HEK293T (cell line): ENCODE results near the gene GULP1.

ENCODE experiments used
- CTCF ChIA-PET: fragments of 350-600 bp; formaldehyde crosslinking; extraction: SDS; loops from one replicate; lab custom pipeline; 2021; ENCODE audit warnings: antibody characterized with exemption, inconsistent platforms; lab: Yijun Ruan, JAX
- POLR2A ChIA-PET: fragments of 350-600 bp; formaldehyde crosslinking; extraction: SDS; loops from one replicate; lab custom pipeline; 2020; ENCODE audit warnings: antibody characterized with exemption, inconsistent platforms; lab: Yijun Ruan, JAX
- DNase-seq: peaks from one replicate; pipeline ENCODE4 v3.0.0; 2012; ENCODE audit warnings: mixed read lengths; ENCODE audit errors: extremely low spot score
- ARNT ChIP-seq: fragments of 450-650 bp; IDR thresholded peaks from 2 replicates; pipeline ENCODE4 v1.6.1; 2017; ENCODE audit warnings: mild to moderate bottlenecking
- BHLHE40 ChIP-seq: fragments of 450-650 bp; IDR thresholded peaks from 2 replicates; pipeline ENCODE4 v1.6.1; 2016; ENCODE audit warnings: mild to moderate bottlenecking, moderate library complexity, borderline replicate concordance
- CTBP1 ChIP-seq: fragments of 450-650 bp; IDR thresholded peaks from 2 replicates; pipeline ENCODE4 v1.6.1; 2016; ENCODE audit warnings: borderline replicate concordance
- ELF4 ChIP-seq: fragments of 450-650 bp; IDR thresholded peaks from 2 replicates; pipeline ENCODE4 v1.6.1; 2017; ENCODE audit warnings: antibody characterized with exemption
- FOXA1 ChIP-seq: fragments of 450-650 bp; IDR thresholded peaks from 2 replicates; pipeline ENCODE4 v1.6.1; 2016; ENCODE audit warnings: mild to moderate bottlenecking
- FOXK2 ChIP-seq: fragments of 450-650 bp; IDR thresholded peaks from 2 replicates; pipeline ENCODE4 v1.6.1; 2016; ENCODE audit warnings: mild to moderate bottlenecking
- FOXM1 ChIP-seq: fragments of 450-650 bp; IDR thresholded peaks from 2 replicates; pipeline ENCODE4 v1.6.1; 2017; ENCODE audit warnings: mild to moderate bottlenecking, borderline replicate concordance
- HDGF ChIP-seq: fragments of 450-650 bp; IDR thresholded peaks from 2 replicates; pipeline ENCODE4 v1.6.1; 2017; ENCODE audit warnings: antibody characterized with exemption, borderline replicate concordance
- L3MBTL2 ChIP-seq: fragments of 450-650 bp; conservative IDR thresholded peaks from 2 replicates; pipeline ENCODE4 v1.6.1; 2016; ENCODE audit warnings: mild to moderate bottlenecking
- LEF1 ChIP-seq: fragments of 450-650 bp; IDR thresholded peaks from 2 replicates; pipeline ENCODE4 v1.6.1; 2017; ENCODE audit warnings: mild to moderate bottlenecking, borderline replicate concordance
- NFRKB ChIP-seq: fragments of 450-650 bp; IDR thresholded peaks from 2 replicates; pipeline ENCODE4 v1.6.1; 2016; ENCODE audit warnings: mild to moderate bottlenecking, moderate library complexity
- SP1 ChIP-seq: fragments of 450-650 bp; IDR thresholded peaks from 2 replicates; pipeline ENCODE4 v1.6.1; 2017
- SUZ12 ChIP-seq: fragments of 450-650 bp; IDR thresholded peaks from 2 replicates; pipeline ENCODE4 v1.6.1; 2016; ENCODE audit warnings: mild to moderate bottlenecking
- TARDBP ChIP-seq: fragments of 450-650 bp; IDR thresholded peaks from 2 replicates; pipeline ENCODE4 v1.6.1; 2016
- ZNF384 ChIP-seq: fragments of 450-650 bp; IDR thresholded peaks from 2 replicates; pipeline ENCODE4 v1.6.1; 2016
- TF ChIP-seq, protein P1 (sequence below): fragments of 450-650 bp; IDR thresholded peaks from 2 replicates; pipeline ENCODE4 v1.6.1; 2016

Gene GULP1

DNA sequence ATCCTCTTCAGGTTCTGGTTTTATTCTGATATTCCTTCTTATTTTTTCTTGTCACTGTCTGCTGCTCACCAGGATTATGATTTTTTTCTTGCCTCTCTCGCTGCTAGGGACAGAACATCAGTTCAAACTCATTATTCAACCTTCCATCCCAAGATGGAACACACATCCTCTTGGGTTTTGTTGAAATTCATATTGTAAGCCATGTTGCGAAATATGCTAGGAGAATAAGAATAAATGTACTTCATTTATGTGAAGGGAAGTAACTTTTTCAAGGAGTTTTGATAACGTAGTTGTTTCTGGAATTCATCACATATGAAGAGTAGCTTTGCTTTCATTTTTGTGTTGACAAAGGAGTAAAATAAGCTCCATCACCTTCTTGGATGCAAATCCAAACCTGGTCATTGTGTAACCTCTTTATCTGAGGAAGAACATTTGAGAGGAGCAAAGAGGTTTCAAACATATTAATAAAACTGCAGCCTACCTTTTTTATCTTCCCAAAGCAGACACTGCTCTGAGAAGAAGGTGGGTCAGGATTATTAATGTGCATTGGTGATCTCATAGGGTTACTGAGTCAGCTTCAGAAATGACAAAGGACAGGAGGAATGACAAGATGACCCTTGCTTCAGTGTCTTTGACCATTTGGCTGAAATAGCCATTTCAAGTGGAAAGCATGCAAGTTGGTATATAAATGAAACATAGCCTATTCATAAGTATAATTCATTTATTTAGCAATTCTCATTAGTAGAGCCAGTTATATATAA, 280.0 kb downstream of the GULP1 start:
- TF ChIP-seq, protein P1, sequence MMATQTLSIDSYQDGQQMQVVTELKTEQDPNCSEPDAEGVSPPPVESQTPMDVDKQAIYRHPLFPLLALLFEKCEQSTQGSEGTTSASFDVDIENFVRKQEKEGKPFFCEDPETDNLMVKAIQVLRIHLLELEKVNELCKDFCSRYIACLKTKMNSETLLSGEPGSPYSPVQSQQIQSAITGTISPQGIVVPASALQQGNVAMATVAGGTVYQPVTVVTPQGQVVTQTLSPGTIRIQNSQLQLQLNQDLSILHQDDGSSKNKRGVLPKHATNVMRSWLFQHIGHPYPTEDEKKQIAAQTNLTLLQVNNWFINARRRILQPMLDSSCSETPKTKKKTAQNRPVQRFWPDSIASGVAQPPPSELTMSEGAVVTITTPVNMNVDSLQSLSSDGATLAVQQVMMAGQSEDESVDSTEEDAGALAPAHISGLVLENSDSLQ: no peak
- no peak for TF ChIP-seq ELF4
- TF ChIP-seq NFRKB: no peak
- no peak for TF ChIP-seq ZNF384
- no peak for TF ChIP-seq BHLHE40
- TF ChIP-seq SUZ12: no peak
- TF ChIP-seq FOXK2: no peak
- no peak for TF ChIP-seq LEF1
- no peak for TF ChIP-seq CTBP1
- no peak for TF ChIP-seq TARDBP
- TF ChIP-seq FOXA1: no peak
- no peak for TF ChIP-seq SP1
- no peak for TF ChIP-seq FOXM1
- no peak for TF ChIP-seq HDGF
- TF ChIP-seq L3MBTL2: no peak
- no peak for DNase-seq
- ChIA-PET CTCF (no interaction called here), POLR2A (no interaction called here)

DNA sequence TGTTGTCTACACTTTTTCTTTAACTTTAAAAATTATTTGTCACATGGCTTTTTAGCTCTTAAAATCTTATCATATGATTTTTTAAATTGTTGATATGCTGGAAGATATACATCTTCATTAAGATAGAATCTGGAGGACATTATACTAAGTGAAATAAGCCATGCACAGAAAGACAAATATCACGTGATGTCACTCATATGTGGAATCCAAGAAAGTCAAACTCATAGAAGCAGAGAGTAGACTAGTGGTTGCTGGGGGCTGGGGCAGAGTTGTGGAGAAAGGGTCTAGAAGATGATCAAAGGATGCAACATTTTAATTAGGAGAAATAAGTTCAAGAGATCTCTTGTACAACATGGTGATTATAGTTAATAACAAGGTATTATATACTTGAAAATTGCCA, 280.9 kb downstream of the GULP1 start:
- TF ChIP-seq FOXA1 (no peak), FOXM1 (no peak), HDGF (no peak), ARNT (no peak), TARDBP (no peak), ELF4 (no peak), NFRKB (no peak), LEF1 (no peak), SUZ12 (no peak), SP1 (no peak), CTBP1 (no peak), L3MBTL2 (no peak), ZNF384 (no peak), BHLHE40 (no peak), FOXK2 (no peak)
- TF ChIP-seq, protein P1: no peak
- ChIA-PET POLR2A (no interaction called here), CTCF (no interaction called here)

DNA sequence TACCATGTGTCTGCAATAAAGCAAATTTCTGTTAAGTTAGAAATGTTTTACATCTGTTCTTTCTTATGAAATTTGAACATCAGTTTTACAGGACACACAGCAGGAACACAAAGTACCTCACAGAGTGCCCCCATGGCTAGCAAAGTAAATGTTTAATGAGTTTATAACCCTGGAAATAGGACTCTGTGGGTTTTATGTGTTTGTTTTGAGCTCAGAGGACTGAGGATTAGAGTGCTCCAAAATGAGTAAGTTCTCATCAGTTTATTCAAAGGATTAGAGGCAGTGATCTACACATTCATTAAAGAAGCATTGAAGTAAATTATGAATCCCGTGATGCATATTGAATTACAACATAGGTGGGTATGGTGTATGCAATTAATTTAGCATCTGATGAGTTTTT, 281.8 kb downstream of the GULP1 start:
- POLR2A ChIA-PET: no interaction called here
- CTCF ChIA-PET: no interaction called here
- DNase-seq: peak; percentile 35
- TF ChIP-seq BHLHE40 (peak; percentile 43; the same call in 1 of the 2 replicates), TARDBP (no peak), FOXA1 (peak; percentile 86), CTBP1 (peak; percentile 87), FOXK2 (no peak), FOXM1 (no peak), ZNF384 (no peak)
- TF ChIP-seq, protein P1: peak; percentile 71

More for the DNA sequence above, 280.9 kb downstream of the GULP1 start:
- no peak for DNase-seq

DNA sequence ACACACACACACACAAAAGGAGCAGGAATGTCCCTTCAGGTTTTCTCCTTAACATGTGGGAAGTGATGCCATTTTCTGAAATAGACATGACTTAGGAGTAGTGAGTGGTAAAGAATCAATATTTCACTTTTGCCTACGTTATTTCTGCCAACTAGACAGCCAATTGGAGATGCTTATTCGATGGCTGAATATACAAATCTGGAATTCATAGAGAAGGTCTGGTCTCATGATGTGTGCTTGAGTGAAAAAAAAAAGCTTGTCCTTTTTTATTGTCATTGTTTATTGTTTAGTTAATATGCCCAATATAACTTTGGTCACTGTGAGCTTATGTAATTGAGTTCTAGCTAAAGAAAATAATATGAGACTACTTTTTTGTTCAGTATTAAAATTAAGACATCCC, 284.3 kb downstream of the GULP1 start:
- no peak for DNase-seq
- ChIA-PET POLR2A (no interaction called here), CTCF (no interaction called here)
- no peak for TF ChIP-seq HDGF
- no peak for TF ChIP-seq SUZ12
- TF ChIP-seq ELF4: no peak
- no peak for TF ChIP-seq ARNT
- TF ChIP-seq FOXK2: no peak
- TF ChIP-seq ZNF384: no peak
- no peak for TF ChIP-seq FOXM1
- TF ChIP-seq, protein P1: no peak
- TF ChIP-seq SP1: no peak
- no peak for TF ChIP-seq TARDBP
- no peak for TF ChIP-seq CTBP1
- no peak for TF ChIP-seq FOXA1
- TF ChIP-seq NFRKB: no peak
- no peak for TF ChIP-seq L3MBTL2
- TF ChIP-seq LEF1: no peak
- no peak for TF ChIP-seq BHLHE40

DNA sequence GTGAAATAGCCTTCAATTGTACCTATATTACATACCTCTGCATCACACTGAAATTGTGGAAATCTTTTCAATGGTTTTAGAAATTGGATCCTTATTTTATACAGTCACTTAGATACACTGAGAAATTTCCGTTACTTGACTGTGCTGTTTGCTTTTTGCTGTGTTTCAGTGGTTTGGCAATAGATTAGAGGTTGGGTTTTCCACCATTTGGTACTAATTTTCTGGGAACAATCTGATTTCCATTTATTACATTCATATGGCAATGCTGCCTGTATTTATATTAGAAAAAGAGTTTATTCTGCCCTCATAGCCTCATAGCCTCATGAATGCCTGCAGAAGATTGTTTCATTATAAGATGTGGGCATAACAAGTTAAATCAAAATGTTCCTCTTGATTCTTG, 285.0 kb downstream of the GULP1 start:
- DNase-seq: no peak
- POLR2A ChIA-PET: no interaction called here
- CTCF ChIA-PET: no interaction called here
- TF ChIP-seq FOXK2 (no peak), NFRKB (no peak), ELF4 (no peak), LEF1 (no peak), HDGF (no peak), FOXM1 (no peak)

DNA sequence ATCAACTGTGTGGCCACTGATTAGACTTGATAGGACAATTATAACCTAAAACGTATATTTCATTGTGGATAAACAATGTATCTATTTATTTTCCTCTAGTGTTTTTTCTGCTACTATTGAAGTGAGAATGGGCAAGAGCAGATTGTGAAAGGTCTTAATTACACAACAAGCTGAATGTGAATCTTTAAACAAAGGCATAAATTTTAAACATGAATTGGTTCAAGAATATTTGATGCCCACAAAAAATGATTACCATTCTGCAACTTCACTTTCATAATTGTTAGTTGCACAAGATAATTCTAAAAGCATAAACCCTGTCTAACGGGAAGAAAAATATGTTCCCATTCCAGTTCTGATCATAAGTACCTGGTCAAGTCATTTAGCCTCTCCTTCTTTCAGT, 285.6 kb downstream of the GULP1 start:
- DNase-seq: no peak
- ChIA-PET POLR2A (no interaction called here), CTCF (no interaction called here)
- TF ChIP-seq ELF4: no peak
- no peak for TF ChIP-seq FOXK2
- no peak for TF ChIP-seq L3MBTL2
- TF ChIP-seq FOXM1: no peak
- no peak for TF ChIP-seq NFRKB
- no peak for TF ChIP-seq SP1
- no peak for TF ChIP-seq ZNF384
- TF ChIP-seq SUZ12: no peak
